22Rv1 (cell line): Measurements from ENCODE around the gene JMJD7.

Source experiments
- ZFX ChIP-seq: fragments of 450-650 bp; IDR thresholded peaks from 2 replicates; pipeline ENCODE4 v1.6.1; 2017; ENCODE audit warnings: antibody characterized with exemption, borderline replicate concordance
- TF ChIP-seq, protein P1 (sequence below): fragments of 450-650 bp; IDR thresholded peaks from 2 replicates; pipeline ENCODE4 v1.5.1; 2017; ENCODE audit warnings: mild to moderate bottlenecking

GRCh38 chr15:41866872-41867579, 39.1 kb downstream of the JMJD7 start:
- TF ChIP-seq, protein P1, sequence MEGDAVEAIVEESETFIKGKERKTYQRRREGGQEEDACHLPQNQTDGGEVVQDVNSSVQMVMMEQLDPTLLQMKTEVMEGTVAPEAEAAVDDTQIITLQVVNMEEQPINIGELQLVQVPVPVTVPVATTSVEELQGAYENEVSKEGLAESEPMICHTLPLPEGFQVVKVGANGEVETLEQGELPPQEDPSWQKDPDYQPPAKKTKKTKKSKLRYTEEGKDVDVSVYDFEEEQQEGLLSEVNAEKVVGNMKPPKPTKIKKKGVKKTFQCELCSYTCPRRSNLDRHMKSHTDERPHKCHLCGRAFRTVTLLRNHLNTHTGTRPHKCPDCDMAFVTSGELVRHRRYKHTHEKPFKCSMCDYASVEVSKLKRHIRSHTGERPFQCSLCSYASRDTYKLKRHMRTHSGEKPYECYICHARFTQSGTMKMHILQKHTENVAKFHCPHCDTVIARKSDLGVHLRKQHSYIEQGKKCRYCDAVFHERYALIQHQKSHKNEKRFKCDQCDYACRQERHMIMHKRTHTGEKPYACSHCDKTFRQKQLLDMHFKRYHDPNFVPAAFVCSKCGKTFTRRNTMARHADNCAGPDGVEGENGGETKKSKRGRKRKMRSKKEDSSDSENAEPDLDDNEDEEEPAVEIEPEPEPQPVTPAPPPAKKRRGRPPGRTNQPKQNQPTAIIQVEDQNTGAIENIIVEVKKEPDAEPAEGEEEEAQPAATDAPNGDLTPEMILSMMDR, result no peak
- no peak for TF ChIP-seq ZFX
